Mesothelial cell of epicardium (in vitro differentiated cells): Measurements from ENCODE around the gene MYO1E. TPM values are rescaled to one million over a fixed set of nuclear protein-coding genes. Genes with fewer than 3 reads are reported as not detected.

Experiments used
- DNase-seq, 2 experiments: peaks; one replicate each; pipeline ENCODE4 v3.0.0; 2021; ENCODE audit warnings: low spot score in 2 of 2; ENCODE audit not compliant: unreplicated experiment in 2 of 2
- H3K27ac Mint-ChIP-seq: 2 replicates; pipeline ENCODE4 v1.8.0; 2021; ENCODE audit warnings: mixed read lengths
- H3K27me3 Mint-ChIP-seq: 2 replicates; pipeline ENCODE4 v1.8.0; 2021; ENCODE audit warnings: low read depth, mixed read lengths
- H3K36me3 Mint-ChIP-seq: 2 replicates; pipeline ENCODE4 v1.8.0; 2021; ENCODE audit warnings: mixed read lengths
- H3K4me1 Mint-ChIP-seq: 2 replicates; pipeline ENCODE4 v1.8.0; 2021; ENCODE audit warnings: mixed read lengths
- H3K4me3 Mint-ChIP-seq: 2 replicates; pipeline ENCODE4 v1.8.0; 2021; ENCODE audit warnings: mild to moderate bottlenecking, moderate library complexity, mixed read lengths
- H3K9me3 Mint-ChIP-seq: 2 replicates; pipeline ENCODE4 v1.8.0; 2021; ENCODE audit warnings: mixed read lengths
- CTCF ChIP-seq: fragments of 200-600 bp; sonication (generic); IDR thresholded peaks from one replicate; pipeline ENCODE4 v1.5.0; 2021; ENCODE audit warnings: antibody characterized with exemption; ENCODE audit not compliant: unreplicated experiment
- total RNA-seq: library from RNA; stranded (reverse); gene quantifications from 3 replicates; pipeline ENCODE4 v1.2.1, GENCODE V29; 2021

MYO1E gene
- total RNA-seq, 1 donor from 2014 or later = 54.2 TPM

GRCh38 chr15:59191855-59192237, 180.8 kb downstream of the MYO1E start:
- DNase-seq = no peak
- no peaks in the 10 kb centered on the region for H3K27me3 Mint-ChIP-seq
- TF ChIP-seq CTCF = no peak
- peak overlapping the region; percentile 82 for H3K27ac Mint-ChIP-seq
- peaks cover 55% of the 10 kb centered on the region for H3K36me3 Mint-ChIP-seq
- peaks cover 26% of the 10 kb centered on the region for H3K4me1 Mint-ChIP-seq
- no peak overlapping the region for H3K4me3 Mint-ChIP-seq
- peaks cover 11% of the 10 kb centered on the region for H3K9me3 Mint-ChIP-seq

DNA sequence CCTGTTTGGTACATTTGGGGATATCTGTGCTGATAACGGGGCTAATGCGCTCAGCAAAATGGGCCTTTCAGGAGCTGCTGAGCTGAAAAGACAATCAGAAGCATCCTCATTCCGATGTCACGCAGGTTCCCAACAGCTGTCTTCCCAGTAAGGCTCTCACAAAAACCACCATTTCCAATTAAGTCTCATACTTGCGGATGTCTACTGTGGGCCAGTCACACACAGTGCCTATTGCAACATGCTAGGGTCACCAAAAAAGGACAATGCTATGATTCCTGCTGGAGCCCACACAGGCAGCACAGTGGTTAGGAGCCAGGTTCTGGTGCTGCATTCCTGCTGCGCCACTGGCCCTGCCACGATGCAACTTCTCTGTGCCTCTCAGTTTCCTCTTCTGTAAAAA, 182.4 kb downstream of the MYO1E start:
- DNase-seq = no peak

GRCh38 chr15:59189241-59189640, 183.4 kb downstream of the MYO1E start:
- peaks cover 15% of the 10 kb centered on the region for H3K9me3 Mint-ChIP-seq
- TF ChIP-seq CTCF = no peak
- no peak overlapping the region for H3K27ac Mint-ChIP-seq
- no peaks in the 10 kb centered on the region for H3K27me3 Mint-ChIP-seq
- peaks cover 53% of the 10 kb centered on the region for H3K36me3 Mint-ChIP-seq
- DNase-seq = no peak
- H3K4me1 Mint-ChIP-seq = peaks cover 20% of the 10 kb centered on the region
- H3K4me3 Mint-ChIP-seq = no peak overlapping the region

More for the DNA sequence above, 182.4 kb downstream of the MYO1E start:
- no peak for TF ChIP-seq CTCF
- peak overlapping the region; percentile 1 for H3K27ac Mint-ChIP-seq
- no peaks in the 10 kb centered on the region for H3K27me3 Mint-ChIP-seq
- peaks cover 20% of the 10 kb centered on the region for H3K4me1 Mint-ChIP-seq
- no peak overlapping the region for H3K4me3 Mint-ChIP-seq
- H3K9me3 Mint-ChIP-seq = peaks cover 11% of the 10 kb centered on the region
- peaks cover 53% of the 10 kb centered on the region for H3K36me3 Mint-ChIP-seq

DNA sequence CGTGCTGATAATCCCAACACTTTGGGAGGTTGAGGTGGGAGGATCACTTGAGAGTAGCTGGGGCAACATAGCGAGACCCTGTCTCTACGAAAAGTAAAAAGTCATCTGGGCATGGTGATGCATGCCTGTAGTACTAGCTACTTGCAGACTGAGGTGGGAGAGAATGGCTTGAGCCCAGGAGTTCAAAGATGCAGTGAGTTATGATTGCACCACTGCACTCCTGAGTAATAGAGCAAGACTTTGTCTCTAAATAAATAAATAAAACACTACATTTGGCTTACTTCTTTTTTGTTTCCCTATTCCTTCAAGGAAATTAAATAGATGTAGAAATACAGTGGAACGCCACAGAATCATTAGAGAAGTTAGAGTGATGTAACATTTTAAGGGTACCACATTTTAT, 186.2 kb downstream of the MYO1E start:
- no peak for DNase-seq
- no peak for TF ChIP-seq CTCF
- Mint-ChIP-seq H3K9me3 (peaks cover 24% of the 10 kb centered on the region), H3K4me3 (no peak overlapping the region), H3K27ac (no peak overlapping the region), H3K4me1 (peaks cover 6% of the 10 kb centered on the region), H3K27me3 (no peaks in the 10 kb centered on the region), H3K36me3 (peaks cover 58% of the 10 kb centered on the region)

DNA sequence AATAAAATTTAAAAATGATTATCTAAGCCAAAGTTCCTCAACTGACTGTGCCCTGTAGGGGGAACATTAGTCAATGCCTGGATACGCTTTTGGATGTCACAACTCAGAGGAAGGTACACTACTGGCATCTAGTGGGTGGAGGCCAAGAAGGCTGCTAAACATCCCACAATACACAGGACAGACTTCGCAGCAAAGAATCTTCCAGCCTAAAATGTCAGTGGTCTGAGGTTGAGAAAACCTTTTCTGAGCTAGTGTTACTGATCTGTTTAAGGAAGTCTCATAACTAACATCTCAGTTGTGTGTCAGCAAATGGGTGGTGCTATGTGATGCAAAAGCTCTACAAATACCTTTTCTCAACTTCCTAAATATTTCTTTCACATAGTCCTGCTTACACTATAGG, 186.9 kb downstream of the MYO1E start:
- Mint-ChIP-seq H3K27me3 (no peaks in the 10 kb centered on the region), H3K36me3 (peaks cover 57% of the 10 kb centered on the region), H3K27ac (no peak overlapping the region), H3K9me3 (peaks cover 27% of the 10 kb centered on the region), H3K4me1 (peaks cover 2% of the 10 kb centered on the region), H3K4me3 (no peak overlapping the region)
- no peak for DNase-seq
- no peak for TF ChIP-seq CTCF

DNA sequence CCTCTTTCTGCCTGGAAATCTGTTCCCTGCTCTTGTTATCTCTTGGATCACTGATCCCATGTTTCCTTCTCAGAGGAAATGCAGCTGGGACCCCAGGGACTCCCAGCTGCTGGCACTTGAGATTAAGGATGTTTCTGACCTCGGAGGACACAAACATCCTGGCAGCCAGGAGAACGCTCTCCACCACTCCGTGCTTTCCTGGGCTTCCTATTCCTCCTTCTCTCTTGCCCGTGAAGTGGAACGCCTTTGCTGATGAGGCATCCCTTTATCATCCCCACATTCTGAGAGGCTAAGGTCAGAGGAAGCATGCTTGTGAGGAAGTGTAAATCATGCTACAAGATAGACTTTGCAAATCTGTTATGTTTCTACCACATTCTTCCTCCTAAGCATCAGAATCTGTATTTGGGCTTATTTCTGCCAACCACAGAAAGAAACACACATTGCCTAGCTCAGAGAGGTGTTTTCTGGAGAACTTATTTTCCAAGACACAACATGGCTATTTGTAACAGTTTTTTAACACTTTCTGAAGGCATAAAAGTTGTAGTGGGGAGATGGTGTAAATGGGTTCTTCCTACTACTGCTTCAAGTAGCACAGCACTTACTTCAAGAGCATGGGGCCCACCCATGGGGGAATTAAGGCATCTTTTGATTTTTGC, 191.6 kb downstream of the MYO1E start:
- Mint-ChIP-seq H3K27ac (no peak overlapping the region), H3K36me3 (peaks cover 49% of the 10 kb centered on the region), H3K9me3 (peaks cover 19% of the 10 kb centered on the region), H3K27me3 (no peaks in the 10 kb centered on the region), H3K4me3 (no peak overlapping the region), H3K4me1 (no peaks in the 10 kb centered on the region)
- TF ChIP-seq CTCF = no peak
- no peak for DNase-seq
